Keratinocyte (primary cell): ENCODE data around the gene INSIG1.

Experiments
- EZH2 ChIP-seq: IDR thresholded peaks from one replicate; pipeline ENCODE4 v1.6.1; 2012; ENCODE audit warnings: inconsistent platforms, mild to moderate bottlenecking, low read length, moderate library complexity
- TF ChIP-seq, protein P1 (sequence below), 3 experiments: IDR thresholded peaks in 1 of 3; conservative IDR thresholded peaks in 1 of 3; optimal IDR thresholded peaks in 1 of 3; 2 replicates in 2 of 3; 3 replicates in 1 of 3; pipeline versions ENCODE3 to v1.5.1; 2011; ENCODE audit warnings: low read length in 3 of 3, mild to moderate bottlenecking in 3 of 3, moderate library complexity in 2 of 3, control low read depth in 1 of 3, inconsistent platforms in 1 of 3; ENCODE audit not compliant: insufficient read depth in 2 of 3; ENCODE audit errors: extremely low read depth in 1 of 3

DNA sequence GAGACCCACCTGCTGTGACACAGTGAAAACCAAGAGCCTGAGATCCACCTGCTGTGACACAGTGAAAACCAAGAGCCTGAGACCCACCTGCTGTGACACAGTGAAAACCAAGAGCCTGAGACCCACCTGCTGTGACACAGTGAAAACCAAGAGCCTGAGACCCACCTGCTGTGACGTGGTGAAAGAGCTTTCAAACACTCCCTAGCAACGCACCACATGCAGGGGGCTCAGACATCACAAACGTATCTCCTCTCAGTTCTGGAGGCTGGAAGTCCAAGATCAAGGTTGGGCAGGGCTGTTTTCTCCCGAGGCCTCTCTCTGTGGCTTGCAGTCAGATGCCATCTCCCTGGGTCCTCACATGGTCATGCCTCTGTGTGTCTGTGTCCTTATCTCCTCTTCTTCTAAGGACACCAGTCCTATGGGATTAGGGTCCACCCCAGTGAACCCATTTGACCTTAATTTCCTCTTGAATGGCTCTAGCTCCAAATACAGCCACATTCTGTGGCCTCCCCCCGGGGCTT lies 43.8 kb downstream of the INSIG1 start:
- TF ChIP-seq, protein P1, sequence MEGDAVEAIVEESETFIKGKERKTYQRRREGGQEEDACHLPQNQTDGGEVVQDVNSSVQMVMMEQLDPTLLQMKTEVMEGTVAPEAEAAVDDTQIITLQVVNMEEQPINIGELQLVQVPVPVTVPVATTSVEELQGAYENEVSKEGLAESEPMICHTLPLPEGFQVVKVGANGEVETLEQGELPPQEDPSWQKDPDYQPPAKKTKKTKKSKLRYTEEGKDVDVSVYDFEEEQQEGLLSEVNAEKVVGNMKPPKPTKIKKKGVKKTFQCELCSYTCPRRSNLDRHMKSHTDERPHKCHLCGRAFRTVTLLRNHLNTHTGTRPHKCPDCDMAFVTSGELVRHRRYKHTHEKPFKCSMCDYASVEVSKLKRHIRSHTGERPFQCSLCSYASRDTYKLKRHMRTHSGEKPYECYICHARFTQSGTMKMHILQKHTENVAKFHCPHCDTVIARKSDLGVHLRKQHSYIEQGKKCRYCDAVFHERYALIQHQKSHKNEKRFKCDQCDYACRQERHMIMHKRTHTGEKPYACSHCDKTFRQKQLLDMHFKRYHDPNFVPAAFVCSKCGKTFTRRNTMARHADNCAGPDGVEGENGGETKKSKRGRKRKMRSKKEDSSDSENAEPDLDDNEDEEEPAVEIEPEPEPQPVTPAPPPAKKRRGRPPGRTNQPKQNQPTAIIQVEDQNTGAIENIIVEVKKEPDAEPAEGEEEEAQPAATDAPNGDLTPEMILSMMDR (optimal IDR thresholded peaks at IDR 0.05 in 1 of 3, IDR thresholded peaks at IDR 0.05 in 1 of 3, conservative IDR thresholded peaks at IDR 0.05 in 1 of 3; ENCODE audit: extremely low read depth in 1 of 3, insufficient read depth in 2 of 3, low read length in 3 of 3): no peak
- TF ChIP-seq EZH2: no peak
